GM23248 (cell line): ENCODE results near the gene CDC42SE2. TPM values are rescaled to one million over a fixed set of nuclear protein-coding genes. Genes with fewer than 3 reads are reported as not detected.

Experiments
- DNase-seq: peaks from one replicate; pipeline ENCODE4 v3.0.0-alpha.2; 2015
- H2AFZ ChIP-seq: fragments of 200-600 bp; sonication (generic); 2 replicates; pipeline ENCODE4 v1.6.1; 2016; ENCODE audit warnings: antibody characterized with exemption
- H3F3A ChIP-seq: fragments of 200-600 bp; sonication (generic); 2 replicates; pipeline ENCODE4 v1.6.1; 2016; ENCODE audit warnings: mild to moderate bottlenecking, antibody characterized with exemption, mixed run types; ENCODE audit not compliant: insufficient read depth
- H3K27ac ChIP-seq: fragments of 200-600 bp; sonication (generic); 2 replicates; pipeline ENCODE4 v1.5.1; 2016; ENCODE audit warnings: mild to moderate bottlenecking
- H3K27me3 ChIP-seq: fragments of 200-600 bp; sonication (generic); replicated peaks from 2 replicates; pipeline ENCODE4 v1.6.1; 2016; ENCODE audit warnings: mild to moderate bottlenecking; ENCODE audit not compliant: insufficient read depth
- H3K36me3 ChIP-seq: fragments of 200-600 bp; sonication (generic); 2 replicates; pipeline ENCODE4 v1.6.1; 2016; ENCODE audit warnings: low read depth, mild to moderate bottlenecking
- H3K4me1 ChIP-seq: fragments of 200-600 bp; sonication (generic); 2 replicates; pipeline ENCODE4 v1.6.1; 2016; ENCODE audit warnings: mild to moderate bottlenecking; ENCODE audit not compliant: insufficient read depth
- H3K4me2 ChIP-seq: fragments of 200-600 bp; sonication (generic); one replicate; pipeline ENCODE4 v1.6.1; 2016; ENCODE audit warnings: mild to moderate bottlenecking; ENCODE audit not compliant: unreplicated experiment
- H3K4me3 ChIP-seq: fragments of 200-600 bp; sonication (generic); 2 replicates; pipeline ENCODE4 v1.5.1; 2016; ENCODE audit warnings: mild to moderate bottlenecking
- H3K79me2 ChIP-seq: fragments of 200-600 bp; sonication (generic); 2 replicates; pipeline ENCODE4 v1.6.1; 2016; ENCODE audit warnings: mild to moderate bottlenecking; ENCODE audit not compliant: insufficient read depth
- H3K9ac ChIP-seq: fragments of 200-600 bp; sonication (generic); 2 replicates; pipeline ENCODE4 v1.6.1; 2016; ENCODE audit warnings: mild to moderate bottlenecking
- H3K9me2 ChIP-seq: fragments of 200-600 bp; sonication (generic); 2 replicates; pipeline ENCODE4 v1.6.1; 2016; ENCODE audit warnings: mixed run types, mild to moderate bottlenecking, moderate library complexity; ENCODE audit not compliant: insufficient read depth
- H3K9me3 ChIP-seq: fragments of 200-600 bp; sonication (generic); one replicate; pipeline ENCODE4 v1.6.1; 2017; ENCODE audit warnings: low read depth
- H4K20me1 ChIP-seq: fragments of 200-600 bp; sonication (generic); 2 replicates; pipeline ENCODE4 v1.6.0; 2016; ENCODE audit not compliant: insufficient read depth
- EZH2 ChIP-seq: fragments of 200-600 bp; sonication (generic); IDR thresholded peaks from 2 replicates; pipeline ENCODE4 v1.6.1; 2018; ENCODE audit warnings: antibody characterized with exemption, mild to moderate bottlenecking; ENCODE audit not compliant: insufficient read depth, poor library complexity, severe bottlenecking
- EZH2phosphoT487 ChIP-seq: fragments of 200-600 bp; sonication (generic); IDR thresholded peaks from 2 replicates; pipeline ENCODE4 v1.6.1; 2018; ENCODE audit warnings: antibody characterized with exemption, moderate library complexity, mild to moderate bottlenecking, low read depth; ENCODE audit not compliant: insufficient read depth
- WGBS, 2 experiments: methylation state at CpG; one replicate each; pipeline ENCODE4 v1.1.6; 2015 to 2017; ENCODE audit warnings: low lambda C conversion rate in 2 of 2, low coverage in 1 of 2; ENCODE audit errors: missing lambda C conversion rate in 2 of 2; 5-methylcytosine and 5-hydroxymethylcytosine counted together
- in situ Hi-C: fragments of 300-500 bp; cut with MboI; formaldehyde crosslinking; loops from 2 replicates; pipeline ENCODE4 v1.15.0; 2020
- polyA plus RNA-seq: library from polyadenylated mRNA; unstranded; fragments of >200 nt; fragmentation: Nextera tagmentation; extraction: Ambion mirVana; gene quantifications from 2 replicates; pipeline ENCODE4 v1.2.1, GENCODE V29; 2016
- total RNA-seq: library from RNA; depleted of rRNA; stranded (reverse); fragments of >200 nt; shearing (Covaris generic); gene quantifications from 2 replicates; pipeline ENCODE4 v1.2.3, GENCODE V29; 2014

Gene CDC42SE2
- total and polyA plus RNA-seq, 2 experiments from 2014 or later: 13.7 to 17.5 TPM

DNA sequence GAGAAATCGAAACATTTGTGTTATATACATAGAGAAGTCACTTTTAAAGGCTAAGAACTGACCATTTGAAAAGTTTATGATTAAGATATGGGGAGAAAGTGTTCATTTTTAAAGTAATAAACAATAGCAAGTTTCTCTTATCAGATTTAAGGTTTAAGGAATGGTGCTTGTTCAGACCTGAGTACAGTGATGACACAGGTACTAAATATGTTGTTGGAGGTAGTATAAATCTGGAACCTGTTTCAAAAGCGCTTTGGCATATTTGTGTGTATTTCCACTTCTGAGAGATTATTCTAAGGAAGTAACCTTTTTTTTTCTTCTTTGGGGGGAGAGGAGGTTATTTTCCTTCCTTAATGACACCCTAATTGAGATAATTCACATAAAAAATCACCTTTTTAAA is 18.4 kb downstream of the CDC42SE2 start:
- Histone ChIP-seq H4K20me1 (no peaks in the 10 kb centered on the region), H3K27ac (no peak overlapping the region), H3K9me2 (no peaks in the 10 kb centered on the region), H3K4me1 (peaks cover 7% of the 10 kb centered on the region; the same call in 1 of the 2 replicates), H2AFZ (no peak overlapping the region), H3K4me2 (no peak overlapping the region), H3K36me3 (no peaks in the 10 kb centered on the region), H3K4me3 (no peak overlapping the region), H3K9ac (no peak overlapping the region), H3K9me3 (no peaks in the 10 kb centered on the region), H3K79me2 (peaks cover 83% of the 10 kb centered on the region), H3F3A (peaks cover 3% of the 10 kb centered on the region; the same call in 1 of the 2 replicates), H3K27me3 (no peaks in the 10 kb centered on the region)
- no peak for DNase-seq
- in situ Hi-C loops: no loop called here
- WGBS, 2 experiments: 98 to 100% methylated on average over 2 of the region's 2 CpGs
- no peak for TF ChIP-seq EZH2
- no peak for TF ChIP-seq EZH2phosphoT487

DNA sequence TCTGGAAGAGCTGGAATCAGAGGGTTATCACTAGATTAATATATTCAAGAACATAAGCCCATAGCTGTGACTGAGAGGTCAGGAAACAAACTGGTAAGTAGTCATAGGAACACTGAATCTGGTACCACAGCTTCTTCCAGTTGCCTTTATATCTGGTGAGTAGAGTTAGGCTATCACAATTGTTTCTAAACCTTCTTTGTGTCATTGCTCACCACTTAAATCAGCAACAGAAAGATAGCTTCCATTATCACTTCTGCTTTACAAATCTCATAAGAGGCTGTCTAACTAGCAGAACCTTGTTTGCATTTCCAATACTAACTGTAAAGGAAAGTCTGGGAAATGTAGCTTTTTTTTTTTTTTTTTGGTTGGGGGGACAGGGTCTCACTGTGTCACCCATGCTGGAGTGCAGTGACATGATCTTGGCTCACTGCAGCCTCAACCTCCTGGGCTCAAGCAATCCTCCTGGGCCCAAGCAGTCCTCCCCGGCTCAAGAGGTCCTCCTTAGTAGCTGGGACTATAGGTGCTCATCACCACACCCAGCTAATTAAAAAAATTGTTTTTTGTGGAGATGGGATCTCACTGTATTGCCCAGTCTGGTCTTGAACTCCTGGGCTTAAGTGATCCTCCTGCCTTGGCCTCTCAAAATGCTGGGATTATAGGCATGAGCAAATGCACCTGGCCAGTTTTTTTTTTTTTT is 22.0 kb downstream of the CDC42SE2 start:
- Histone ChIP-seq H3K79me2 (peaks cover 87% of the 10 kb centered on the region), H3K4me2 (no peak overlapping the region), H3K9me2 (no peaks in the 10 kb centered on the region), H3F3A (no peaks in the 10 kb centered on the region; the same call in 1 of the 2 replicates), H2AFZ (no peak overlapping the region), H3K9ac (no peak overlapping the region), H4K20me1 (no peaks in the 10 kb centered on the region), H3K4me3 (no peak overlapping the region), H3K27ac (no peak overlapping the region), H3K9me3 (no peaks in the 10 kb centered on the region), H3K4me1 (peaks cover 7% of the 10 kb centered on the region; the same call in 1 of the 2 replicates), H3K36me3 (no peaks in the 10 kb centered on the region), H3K27me3 (no peaks in the 10 kb centered on the region)
- in situ Hi-C loops: no loop called here
- no peak for DNase-seq
- no peak for TF ChIP-seq EZH2phosphoT487
- no peak for TF ChIP-seq EZH2
- 91 to 100% methylated on average over 1 of the region's 1 CpG for WGBS, 2 experiments

DNA sequence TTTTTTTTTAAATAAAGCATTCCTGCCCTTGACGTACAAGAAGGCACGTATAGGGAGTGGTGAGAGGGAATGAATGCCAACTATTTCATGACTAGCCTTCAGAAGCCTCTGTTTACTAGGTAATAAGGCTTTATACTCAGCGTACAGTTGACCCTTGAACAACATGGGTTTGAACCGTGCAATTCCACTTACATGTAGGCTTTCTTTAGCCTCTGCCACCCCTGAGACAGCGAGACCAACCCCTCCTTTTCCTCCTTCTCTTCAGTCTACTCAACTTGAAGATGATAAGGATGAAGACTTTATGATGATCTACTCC is 22.5 kb downstream of the CDC42SE2 start:
- H2AFZ ChIP-seq: no peak overlapping the region
- H3K9ac ChIP-seq: no peak overlapping the region
- 97 to 99% methylated on average over 5 of the region's 5 CpGs for WGBS, 2 experiments
- peaks cover 4% of the 10 kb centered on the region; the same call in 1 of the 2 replicates for H3K4me1 ChIP-seq
- no peak for DNase-seq
- H3K79me2 ChIP-seq: peaks cover 87% of the 10 kb centered on the region
- H4K20me1 ChIP-seq: no peaks in the 10 kb centered on the region
- H3F3A ChIP-seq: no peaks in the 10 kb centered on the region; the same call in 1 of the 2 replicates
- no peaks in the 10 kb centered on the region for H3K36me3 ChIP-seq
- in situ Hi-C loops: no loop called here
- H3K4me3 ChIP-seq: no peak overlapping the region
- no peak overlapping the region for H3K27ac ChIP-seq
- no peaks in the 10 kb centered on the region for H3K27me3 ChIP-seq
- TF ChIP-seq EZH2 (no peak), EZH2phosphoT487 (no peak)
- H3K9me2 ChIP-seq: no peaks in the 10 kb centered on the region
- no peak overlapping the region for H3K4me2 ChIP-seq
- no peaks in the 10 kb centered on the region for H3K9me3 ChIP-seq

DNA sequence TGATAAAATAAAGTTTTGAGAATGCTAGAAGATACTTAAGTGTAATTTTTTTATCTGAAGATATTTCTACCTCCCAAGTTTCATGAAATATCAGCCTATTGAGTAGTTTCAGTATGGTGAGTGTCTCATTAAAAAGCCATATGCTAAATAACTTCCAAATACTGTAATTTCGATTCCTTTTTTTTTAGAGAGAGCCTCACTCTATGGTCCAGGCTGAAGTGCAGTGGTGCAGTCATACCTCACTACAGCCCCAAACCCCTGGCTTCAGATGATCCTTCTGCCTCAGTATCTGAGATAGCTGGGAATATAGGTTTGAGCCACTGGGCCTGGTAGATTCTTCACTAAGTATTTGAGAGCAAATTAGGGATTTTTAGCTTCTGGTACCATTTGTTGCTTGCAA is 24.5 kb downstream of the CDC42SE2 start:
- TF ChIP-seq EZH2phosphoT487: no peak
- TF ChIP-seq EZH2: no peak
- H3K4me3 ChIP-seq: no peak overlapping the region
- no peaks in the 10 kb centered on the region for H3K36me3 ChIP-seq
- H2AFZ ChIP-seq: no peak overlapping the region
- H3K9me2 ChIP-seq: no peaks in the 10 kb centered on the region
- no peaks in the 10 kb centered on the region for H3K9me3 ChIP-seq
- H3K4me1 ChIP-seq: no peaks in the 10 kb centered on the region
- no peaks in the 10 kb centered on the region for H3F3A ChIP-seq
- H3K27ac ChIP-seq: no peak overlapping the region
- no peak for DNase-seq
- in situ Hi-C loops: no loop called here
- H3K79me2 ChIP-seq: peaks cover 78% of the 10 kb centered on the region
- H3K4me2 ChIP-seq: no peak overlapping the region
- H4K20me1 ChIP-seq: no peaks in the 10 kb centered on the region
- 95% methylated on average over 1 of the region's 1 CpG for WGBS, 2 experiments
- no peak overlapping the region for H3K9ac ChIP-seq
- H3K27me3 ChIP-seq: no peaks in the 10 kb centered on the region

DNA sequence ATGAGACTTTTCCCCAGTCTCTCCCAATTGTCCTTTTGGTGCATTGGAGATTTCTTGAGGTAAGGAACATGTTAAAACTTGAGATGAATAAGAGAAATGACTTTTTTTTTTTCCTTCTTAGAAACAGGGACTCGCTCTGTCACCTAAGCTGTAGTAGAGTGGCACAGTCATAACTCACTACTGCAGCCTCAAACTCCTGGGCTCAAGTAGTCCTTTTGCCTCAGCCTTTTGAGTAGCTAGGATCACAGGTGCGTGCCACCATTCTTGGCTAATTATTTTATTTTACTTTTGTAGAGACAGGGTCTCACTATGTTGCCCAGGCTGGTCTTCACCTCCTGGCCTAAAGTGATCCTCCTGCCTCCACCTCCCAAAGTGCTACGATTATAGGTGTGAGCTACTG is 25.9 kb downstream of the CDC42SE2 start:
- Histone ChIP-seq H3K79me2 (peaks cover 76% of the 10 kb centered on the region), H2AFZ (no peak overlapping the region), H3K36me3 (no peaks in the 10 kb centered on the region), H4K20me1 (no peaks in the 10 kb centered on the region), H3K9me2 (no peaks in the 10 kb centered on the region), H3K9me3 (no peaks in the 10 kb centered on the region), H3K4me3 (no peak overlapping the region), H3K27ac (no peak overlapping the region), H3K9ac (no peak overlapping the region), H3K4me1 (no peaks in the 10 kb centered on the region), H3F3A (no peaks in the 10 kb centered on the region), H3K27me3 (no peaks in the 10 kb centered on the region), H3K4me2 (no peak overlapping the region)
- in situ Hi-C loops: no loop called here
- TF ChIP-seq EZH2phosphoT487 (no peak), EZH2 (no peak)
- WGBS, 2 experiments: 95 to 97% methylated on average over 3 of the region's 3 CpGs
- DNase-seq: no peak
